ENCODE data around the gene GPR152.
"Not testable (repeated sequence)": the region's sequence is repeated elsewhere in the genome, so short reads cannot be mapped to it uniquely, and the experiment has no call there.

GPR152 gene

DNA sequence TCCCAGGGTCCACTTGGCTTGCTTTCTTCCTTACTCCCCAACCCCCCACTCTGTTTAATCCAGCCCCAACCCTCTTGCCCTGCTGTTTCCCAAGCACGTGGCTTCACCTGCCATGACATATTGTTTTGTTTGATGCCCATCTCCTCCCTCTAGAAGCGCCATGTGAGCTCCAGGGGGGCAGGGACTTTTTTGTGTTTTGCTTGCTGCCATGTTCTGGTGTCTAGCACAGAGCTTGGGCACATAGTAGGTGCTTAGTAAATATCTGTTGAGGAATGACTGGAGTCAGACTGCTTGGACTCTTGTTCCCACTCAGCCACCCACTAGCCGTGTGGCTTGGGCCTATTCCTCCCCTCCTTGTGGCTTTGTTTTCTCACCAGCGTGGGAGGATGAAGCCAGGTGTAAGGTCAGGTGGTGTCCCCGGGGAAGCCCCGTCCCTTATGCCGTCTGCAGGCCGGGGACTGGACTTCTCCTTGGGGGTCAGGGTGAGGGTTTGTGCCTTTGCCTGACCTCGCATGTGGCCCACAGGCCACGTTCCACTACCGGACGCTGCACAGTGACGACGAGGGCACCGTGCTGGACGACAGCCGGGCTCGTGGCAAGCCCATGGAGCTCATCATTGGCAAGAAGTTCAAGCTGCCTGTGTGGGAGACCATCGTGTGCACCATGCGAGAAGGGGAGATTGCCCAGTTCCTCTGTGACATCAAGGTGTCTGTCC lies 34.1 kb upstream of the GPR152 start:
- Histone ChIP-seq H3K27me3 (ENCODE audit: insufficient read depth, low read length) (no peaks in the 10 kb centered on the region), H3K79me2 (ENCODE audit: control insufficient read depth, insufficient read depth, low read length, unreplicated experiment) (peaks cover 14% of the 10 kb centered on the region), H3K27ac (ENCODE audit: low read depth, low read length) (no peak overlapping the region), H3K4me1 (ENCODE audit: control insufficient read depth, insufficient read depth, low read length, unreplicated experiment) (peaks cover 6% of the 10 kb centered on the region), H3K36me3 (ENCODE audit: insufficient read depth, low read length) (no peaks in the 10 kb centered on the region), H3K4me3 (ENCODE audit: low read depth, low read length) (no peak overlapping the region), H2AFZ (ENCODE audit: low read length, unreplicated experiment) (no peak overlapping the region)

DNA sequence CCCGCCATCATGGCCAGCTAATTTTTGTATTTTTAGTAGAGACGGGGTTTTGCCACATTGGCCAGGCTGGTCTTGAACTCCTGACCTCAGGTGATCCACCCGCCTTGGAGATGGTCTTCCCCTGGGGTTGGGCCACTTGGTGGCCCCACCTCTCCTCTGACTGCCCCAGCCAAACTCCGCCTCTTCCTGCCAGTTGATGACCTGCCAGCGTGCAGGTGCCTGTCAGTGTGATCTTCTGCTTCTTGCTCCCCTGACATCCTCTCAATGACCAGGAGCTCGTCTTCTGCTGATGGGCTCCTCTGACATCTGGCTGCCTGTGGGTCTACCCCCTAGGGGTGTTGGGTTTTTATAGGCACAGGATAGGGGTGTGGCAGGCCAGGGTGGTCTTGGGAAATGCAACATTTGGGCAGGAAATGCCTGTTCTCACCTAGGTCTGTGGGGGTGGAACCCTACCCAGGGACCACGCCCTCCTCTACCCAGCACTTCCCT lies 33.4 kb upstream of the GPR152 start:
- H3K79me2 ChIP-seq (ENCODE audit: control insufficient read depth, insufficient read depth, low read length, unreplicated experiment): peaks cover 14% of the 10 kb centered on the region
- not testable (repeated sequence) for H3K4me3 ChIP-seq (ENCODE audit: low read depth, low read length); H3K27ac ChIP-seq (ENCODE audit: low read depth, low read length); H3K27me3 ChIP-seq (ENCODE audit: insufficient read depth, low read length); H3K36me3 ChIP-seq (ENCODE audit: insufficient read depth, low read length); H3K4me1 ChIP-seq (ENCODE audit: control insufficient read depth, insufficient read depth, low read length, unreplicated experiment); H2AFZ ChIP-seq (ENCODE audit: low read length, unreplicated experiment)

DNA sequence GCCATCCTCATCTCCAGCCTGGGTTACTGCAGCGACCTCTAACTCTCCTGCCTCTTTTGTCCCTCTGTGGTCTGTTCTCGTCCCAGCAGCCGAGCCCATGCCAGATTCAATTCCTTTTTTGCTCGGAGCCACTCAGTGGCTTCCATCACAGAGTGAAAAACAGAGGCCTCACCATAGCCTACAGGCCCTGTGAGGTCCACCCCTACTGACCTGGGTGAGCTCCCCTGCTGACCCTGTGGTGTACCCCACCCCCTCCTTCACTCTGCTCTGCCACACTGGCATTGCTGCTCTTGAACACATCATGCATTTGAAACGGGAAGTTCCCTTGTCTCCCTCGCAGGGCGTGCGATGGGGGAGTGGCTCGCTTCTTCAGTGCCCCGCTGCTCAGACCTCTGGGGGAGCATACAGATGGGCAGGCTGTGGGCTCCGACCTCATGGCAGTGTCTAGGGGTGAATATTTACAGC lies 32.4 kb upstream of the GPR152 start:
- Histone ChIP-seq H3K4me3 (ENCODE audit: low read depth, low read length) (no peak overlapping the region), H3K27me3 (ENCODE audit: insufficient read depth, low read length) (no peaks in the 10 kb centered on the region), H3K79me2 (ENCODE audit: control insufficient read depth, insufficient read depth, low read length, unreplicated experiment) (peaks cover 14% of the 10 kb centered on the region), H3K36me3 (ENCODE audit: insufficient read depth, low read length) (no peaks in the 10 kb centered on the region), H3K4me1 (ENCODE audit: control insufficient read depth, insufficient read depth, low read length, unreplicated experiment) (peaks cover 6% of the 10 kb centered on the region), H3K27ac (ENCODE audit: low read depth, low read length) (no peak overlapping the region), H2AFZ (ENCODE audit: low read length, unreplicated experiment) (no peak overlapping the region)

DNA sequence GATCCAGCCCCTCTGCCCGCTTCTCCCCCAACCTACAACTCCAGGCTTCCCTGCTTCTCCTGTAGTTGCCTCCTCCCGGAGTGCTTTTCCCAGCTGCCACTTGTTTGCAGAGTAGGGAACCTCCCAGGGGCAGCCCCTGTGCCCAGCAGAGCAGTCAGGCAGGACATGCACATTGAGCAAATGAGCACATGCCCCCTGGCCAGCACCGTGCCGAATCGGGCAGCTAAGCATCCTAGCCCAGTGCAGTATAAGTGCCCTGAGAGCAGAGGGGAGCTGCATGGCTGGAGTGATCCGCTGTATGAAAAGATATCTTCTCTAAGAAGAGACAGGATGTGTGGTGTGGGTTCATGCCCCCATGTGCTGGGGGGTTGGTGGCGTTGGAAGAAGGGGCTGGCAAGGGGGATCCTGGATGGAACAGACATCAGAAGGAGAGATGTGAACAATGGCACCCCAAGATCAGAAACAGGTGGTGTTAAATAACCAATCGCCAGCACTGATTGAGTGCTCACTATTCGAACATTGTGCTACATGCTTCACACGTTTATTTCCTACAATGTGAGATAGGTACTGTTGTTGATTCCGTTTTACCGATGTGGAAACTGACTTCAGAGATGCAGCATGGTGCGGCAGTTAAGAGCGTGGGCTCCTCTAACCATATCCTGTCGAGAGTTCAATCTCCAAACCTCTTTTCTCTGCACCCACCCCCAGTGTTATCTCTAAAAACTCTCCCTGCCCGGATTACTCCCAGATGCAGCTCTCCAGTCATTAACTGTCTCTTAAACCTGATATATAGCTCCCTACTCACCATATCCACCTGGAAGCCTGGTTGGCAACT lies 31.5 kb upstream of the GPR152 start:
- Histone ChIP-seq H3K4me1 (ENCODE audit: control insufficient read depth, insufficient read depth, low read length, unreplicated experiment) (peaks cover 6% of the 10 kb centered on the region), H3K27me3 (ENCODE audit: insufficient read depth, low read length) (no peaks in the 10 kb centered on the region), H3K36me3 (ENCODE audit: insufficient read depth, low read length) (no peaks in the 10 kb centered on the region), H3K4me3 (ENCODE audit: low read depth, low read length) (peak overlapping the region; percentile 81), H2AFZ (ENCODE audit: low read length, unreplicated experiment) (no peak overlapping the region), H3K27ac (ENCODE audit: low read depth, low read length) (no peak overlapping the region), H3K79me2 (ENCODE audit: control insufficient read depth, insufficient read depth, low read length, unreplicated experiment) (peaks cover 14% of the 10 kb centered on the region)

- peak within 1 kb of the TSS; percentile 88 for H2AFZ ChIP-seq (ENCODE audit: low read length, unreplicated experiment)
- peak within 1 kb of the TSS; percentile 73 for H3K27ac ChIP-seq (ENCODE audit: low read depth, low read length)
- peaks cover 6% of the 10 kb centered on the region for H3K4me1 ChIP-seq (ENCODE audit: control insufficient read depth, insufficient read depth, low read length, unreplicated experiment)
- peak within 1 kb of the TSS; percentile 81 for H3K4me3 ChIP-seq (ENCODE audit: low read depth, low read length)
- H3K27me3 ChIP-seq (ENCODE audit: insufficient read depth, low read length): no peaks in the 10 kb centered on the region
- no peaks in the 10 kb centered on the region for H3K36me3 ChIP-seq (ENCODE audit: insufficient read depth, low read length)
- peaks cover 14% of the 10 kb centered on the region for H3K79me2 ChIP-seq (ENCODE audit: control insufficient read depth, insufficient read depth, low read length, unreplicated experiment)
Observed at GRCh38 chr11:67482827-67483798, 30.6 kb upstream of the GPR152 start, which contains the start of gene AIP. Gene AIP, plus strand, starts transcription at chr11:67483026. Its CDS starts 133 bp downstream, at chr11:67483159.

- peaks cover 6% of the 10 kb centered on the region for H3K4me1 ChIP-seq (ENCODE audit: control insufficient read depth, insufficient read depth, low read length, unreplicated experiment)
- H3K4me3 ChIP-seq (ENCODE audit: low read depth, low read length): peak overlapping the region; percentile 81
- no peaks in the 10 kb centered on the region for H3K27me3 ChIP-seq (ENCODE audit: insufficient read depth, low read length)
- H3K36me3 ChIP-seq (ENCODE audit: insufficient read depth, low read length): no peaks in the 10 kb centered on the region
- H3K27ac ChIP-seq (ENCODE audit: low read depth, low read length): peak overlapping the region; percentile 73
- peak overlapping the region; percentile 88 for H2AFZ ChIP-seq (ENCODE audit: low read length, unreplicated experiment)
- H3K79me2 ChIP-seq (ENCODE audit: control insufficient read depth, insufficient read depth, low read length, unreplicated experiment): peaks cover 14% of the 10 kb centered on the region
Observed at GRCh38 chr11:67482275-67482826, 29.8 kb upstream of the GPR152 start.

GRCh38 chr11:67477344-67478050 lies 25.0 kb upstream of the GPR152 start:
- H2AFZ ChIP-seq (ENCODE audit: low read length, unreplicated experiment); H3K27ac ChIP-seq (ENCODE audit: low read depth, low read length); H3K27me3 ChIP-seq (ENCODE audit: insufficient read depth, low read length); H3K4me3 ChIP-seq (ENCODE audit: low read depth, low read length); H3K36me3 ChIP-seq (ENCODE audit: insufficient read depth, low read length); H3K79me2 ChIP-seq (ENCODE audit: control insufficient read depth, insufficient read depth, low read length, unreplicated experiment); H3K4me1 ChIP-seq (ENCODE audit: control insufficient read depth, insufficient read depth, low read length, unreplicated experiment): not testable (repeated sequence)

GRCh38 chr11:67476692-67477091 lies 24.2 kb upstream of the GPR152 start:
- H2AFZ ChIP-seq (ENCODE audit: low read length, unreplicated experiment); H3K4me3 ChIP-seq (ENCODE audit: low read depth, low read length); H3K36me3 ChIP-seq (ENCODE audit: insufficient read depth, low read length); H3K4me1 ChIP-seq (ENCODE audit: control insufficient read depth, insufficient read depth, low read length, unreplicated experiment); H3K27me3 ChIP-seq (ENCODE audit: insufficient read depth, low read length); H3K27ac ChIP-seq (ENCODE audit: low read depth, low read length); H3K79me2 ChIP-seq (ENCODE audit: control insufficient read depth, insufficient read depth, low read length, unreplicated experiment): not testable (repeated sequence)

DNA sequence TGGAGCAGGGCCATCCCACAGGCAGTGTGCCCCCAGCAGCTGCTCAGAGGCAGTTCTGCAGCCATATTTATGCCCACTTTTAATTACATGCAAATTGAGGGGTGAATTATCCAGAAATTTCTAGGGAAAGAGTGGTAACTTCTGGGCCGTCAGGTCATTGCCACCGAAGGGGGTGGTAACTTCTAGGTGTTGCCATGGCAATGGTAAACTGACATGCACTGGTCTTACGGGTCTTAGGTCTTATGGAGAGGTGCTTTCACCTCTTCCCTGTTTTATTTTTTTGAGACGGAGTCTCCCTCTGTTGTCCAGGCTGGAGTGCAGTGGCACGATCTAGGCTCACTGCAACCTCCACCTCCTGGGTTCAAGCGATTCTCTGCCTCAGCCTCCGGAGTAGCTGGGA lies 20.4 kb upstream of the GPR152 start:
- Histone ChIP-seq H3K27ac (ENCODE audit: low read depth, low read length) (no peak overlapping the region), H3K4me1 (ENCODE audit: control insufficient read depth, insufficient read depth, low read length, unreplicated experiment) (peaks cover 5% of the 10 kb centered on the region), H3K36me3 (ENCODE audit: insufficient read depth, low read length) (no peaks in the 10 kb centered on the region), H2AFZ (ENCODE audit: low read length, unreplicated experiment) (no peak overlapping the region), H3K4me3 (ENCODE audit: low read depth, low read length) (no peak overlapping the region), H3K79me2 (ENCODE audit: control insufficient read depth, insufficient read depth, low read length, unreplicated experiment) (peaks cover 2% of the 10 kb centered on the region), H3K27me3 (ENCODE audit: insufficient read depth, low read length) (no peaks in the 10 kb centered on the region)
